Measurements from ENCODE around the gene TMEM150C. TPM values are rescaled to one million over a fixed set of nuclear protein-coding genes. Genes with fewer than 3 reads are reported as not detected.
"Not testable (repeated sequence)": the region's sequence is repeated elsewhere in the genome, so short reads cannot be mapped to it uniquely, and the experiment has no call there.

TMEM150C gene
- polyA plus RNA-seq, 1 donor, result 3.9 TPM

GRCh38 chr4:82569727-82570126, 7.9 kb upstream of the TMEM150C start:
- Histone ChIP-seq H3K4me3 (ENCODE audit: low read length) (no peak overlapping the region), H3K36me3 (ENCODE audit: control insufficient read depth, insufficient read depth, low read length) (no peaks in the 10 kb centered on the region), H3K27ac (ENCODE audit: low read length) (no peak overlapping the region), H3K9me3 (ENCODE audit: control insufficient read depth, low read depth, low read length) (no peaks in the 10 kb centered on the region), H3K4me1 (ENCODE audit: control insufficient read depth, insufficient read depth, low read length) (no peaks in the 10 kb centered on the region), H3K27me3 (ENCODE audit: control insufficient read depth, insufficient read depth, low read length) (no peaks in the 10 kb centered on the region)
- DNase-seq, result no peak
- WGBS (ENCODE audit: insufficient coverage, low lambda C conversion rate), result 100% methylated on average over 1 of the region's 3 CpGs

GRCh38 chr4:82569076-82569475, 7.3 kb upstream of the TMEM150C start:
- no peaks in the 10 kb centered on the region for H3K4me1 ChIP-seq (ENCODE audit: control insufficient read depth, insufficient read depth, low read length)
- no peak overlapping the region for H3K4me3 ChIP-seq (ENCODE audit: low read length)
- no peak overlapping the region for H3K27ac ChIP-seq (ENCODE audit: low read length)
- no peaks in the 10 kb centered on the region for H3K36me3 ChIP-seq (ENCODE audit: control insufficient read depth, insufficient read depth, low read length)
- H3K9me3 ChIP-seq (ENCODE audit: control insufficient read depth, low read depth, low read length), result no peaks in the 10 kb centered on the region
- no CpG with 5 or more reads among the region's 5 CpGs for WGBS (ENCODE audit: insufficient coverage, low lambda C conversion rate)
- DNase-seq, result no peak
- no peaks in the 10 kb centered on the region for H3K27me3 ChIP-seq (ENCODE audit: control insufficient read depth, insufficient read depth, low read length)

DNA sequence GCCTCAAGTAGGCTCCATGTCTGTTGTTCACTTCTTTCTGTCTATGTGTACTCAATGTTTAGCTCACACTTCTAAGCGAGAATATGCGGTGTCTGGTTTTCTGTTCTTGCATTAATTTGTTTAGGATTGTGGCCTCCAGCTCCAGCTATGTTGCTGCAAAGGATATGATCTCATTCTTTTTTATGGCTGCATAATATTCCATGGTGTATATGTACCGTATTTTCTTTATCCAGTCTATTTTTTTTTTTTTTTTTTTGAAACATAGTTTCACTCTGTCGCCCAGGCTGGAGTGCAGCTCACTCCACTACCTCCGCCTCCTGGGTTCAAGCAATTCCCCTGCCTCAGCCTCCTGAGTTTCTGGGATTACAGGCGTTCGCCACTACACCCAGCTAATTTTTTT, 5.7 kb upstream of the TMEM150C start:
- no peaks in the 10 kb centered on the region for H3K4me1 ChIP-seq (ENCODE audit: control insufficient read depth, insufficient read depth, low read length)
- no peak overlapping the region for H3K4me3 ChIP-seq (ENCODE audit: low read length)
- no peak for DNase-seq
- whole genome bisulfite sequencing (ENCODE audit: insufficient coverage, low lambda C conversion rate), result 100% methylated on average over 3 of the region's 7 CpGs
- no peaks in the 10 kb centered on the region for H3K36me3 ChIP-seq (ENCODE audit: control insufficient read depth, insufficient read depth, low read length)
- peaks cover 1% of the 10 kb centered on the region for H3K27me3 ChIP-seq (ENCODE audit: control insufficient read depth, insufficient read depth, low read length)
- H3K9me3 ChIP-seq (ENCODE audit: control insufficient read depth, low read depth, low read length), result no peaks in the 10 kb centered on the region
- H3K27ac ChIP-seq (ENCODE audit: low read length), result no peak overlapping the region

GRCh38 chr4:82562564-82562854, 721 bp upstream of the TMEM150C start:
- no peaks in the 10 kb centered on the region for H3K9me3 ChIP-seq (ENCODE audit: control insufficient read depth, low read depth, low read length)
- WGBS (ENCODE audit: insufficient coverage, low lambda C conversion rate), result 88% methylated on average over 2 of the region's 4 CpGs
- no peak overlapping the region for H3K4me3 ChIP-seq (ENCODE audit: low read length)
- no peaks in the 10 kb centered on the region for H3K4me1 ChIP-seq (ENCODE audit: control insufficient read depth, insufficient read depth, low read length)
- no peak overlapping the region for H3K27ac ChIP-seq (ENCODE audit: low read length)
- no peak for DNase-seq
- peaks cover 12% of the 10 kb centered on the region for H3K27me3 ChIP-seq (ENCODE audit: control insufficient read depth, insufficient read depth, low read length)
- no peaks in the 10 kb centered on the region for H3K36me3 ChIP-seq (ENCODE audit: control insufficient read depth, insufficient read depth, low read length)

DNA sequence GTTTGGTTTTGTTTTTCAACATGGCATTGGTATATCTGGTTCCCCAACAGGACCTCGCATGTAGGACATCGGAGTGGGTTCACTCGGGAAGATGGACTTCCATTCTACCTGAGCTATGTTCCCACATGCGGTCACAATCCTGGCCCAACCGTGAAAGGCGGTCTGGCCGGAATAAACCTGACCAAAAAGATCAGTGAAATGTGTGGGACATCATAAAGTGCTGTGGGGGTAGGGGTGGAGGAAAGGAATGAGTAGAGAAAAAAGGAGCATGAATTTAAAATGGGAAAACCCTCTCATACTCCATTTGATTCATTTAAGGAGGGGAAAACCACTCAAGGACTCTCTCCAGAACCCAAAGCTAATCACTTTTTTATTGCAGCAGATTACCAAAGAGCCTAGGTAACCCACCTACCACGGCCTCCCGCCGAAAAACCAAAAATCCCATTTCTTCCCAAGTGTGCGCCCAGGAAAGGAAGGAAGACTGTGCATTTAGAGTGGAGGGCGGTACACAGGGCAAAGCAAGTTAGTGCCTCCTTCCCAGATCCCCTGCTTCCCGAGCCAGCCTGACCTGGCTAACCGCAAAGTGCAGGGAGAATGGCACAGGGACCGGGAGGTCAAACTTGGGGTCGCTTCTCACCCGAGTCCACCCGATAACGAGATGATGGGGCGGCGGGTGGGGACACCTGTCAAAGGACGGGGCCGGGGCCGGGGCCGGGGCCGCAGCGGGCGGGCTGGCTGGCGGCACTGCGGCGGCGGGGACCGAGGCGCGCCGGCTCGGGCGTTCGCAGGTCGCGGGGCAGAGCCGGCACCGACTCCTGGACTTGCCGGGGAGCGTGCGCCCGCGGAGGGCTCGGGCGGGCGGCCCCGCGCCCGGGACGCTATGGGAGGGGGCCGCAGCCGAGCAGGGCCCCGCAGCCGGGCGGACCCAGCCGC, 669 bp downstream of the TMEM150C start:
- Histone ChIP-seq H3K4me3 (ENCODE audit: low read length) (peak overlapping the region; percentile 36), H3K9me3 (ENCODE audit: control insufficient read depth, low read depth, low read length) (no peaks in the 10 kb centered on the region), H3K27ac (ENCODE audit: low read length) (no peak overlapping the region), H3K36me3 (ENCODE audit: control insufficient read depth, insufficient read depth, low read length) (no peaks in the 10 kb centered on the region), H3K27me3 (ENCODE audit: control insufficient read depth, insufficient read depth, low read length) (peaks cover 12% of the 10 kb centered on the region), H3K4me1 (ENCODE audit: control insufficient read depth, insufficient read depth, low read length) (no peaks in the 10 kb centered on the region)
- 83% methylated on average over 1 of the region's 61 CpGs for WGBS (ENCODE audit: insufficient coverage, low lambda C conversion rate)
- no peak for DNase-seq

- H3K27ac ChIP-seq (ENCODE audit: low read length), result no peak overlapping the region
- WGBS (ENCODE audit: insufficient coverage, low lambda C conversion rate), result 92% methylated on average over 2 of the region's 4 CpGs
- no peak for DNase-seq
- H3K4me1 ChIP-seq (ENCODE audit: control insufficient read depth, insufficient read depth, low read length), result no peaks in the 10 kb centered on the region
- H3K27me3 ChIP-seq (ENCODE audit: control insufficient read depth, insufficient read depth, low read length), result peaks cover 12% of the 10 kb centered on the region
- H3K9me3 ChIP-seq (ENCODE audit: control insufficient read depth, low read depth, low read length), result no peaks in the 10 kb centered on the region
- H3K36me3 ChIP-seq (ENCODE audit: control insufficient read depth, insufficient read depth, low read length), result no peaks in the 10 kb centered on the region
- no peak overlapping the region for H3K4me3 ChIP-seq (ENCODE audit: low read length)
These were observed 2.1 kb downstream of the TMEM150C start for GRCh38 chr4:82559735-82560120.

DNA sequence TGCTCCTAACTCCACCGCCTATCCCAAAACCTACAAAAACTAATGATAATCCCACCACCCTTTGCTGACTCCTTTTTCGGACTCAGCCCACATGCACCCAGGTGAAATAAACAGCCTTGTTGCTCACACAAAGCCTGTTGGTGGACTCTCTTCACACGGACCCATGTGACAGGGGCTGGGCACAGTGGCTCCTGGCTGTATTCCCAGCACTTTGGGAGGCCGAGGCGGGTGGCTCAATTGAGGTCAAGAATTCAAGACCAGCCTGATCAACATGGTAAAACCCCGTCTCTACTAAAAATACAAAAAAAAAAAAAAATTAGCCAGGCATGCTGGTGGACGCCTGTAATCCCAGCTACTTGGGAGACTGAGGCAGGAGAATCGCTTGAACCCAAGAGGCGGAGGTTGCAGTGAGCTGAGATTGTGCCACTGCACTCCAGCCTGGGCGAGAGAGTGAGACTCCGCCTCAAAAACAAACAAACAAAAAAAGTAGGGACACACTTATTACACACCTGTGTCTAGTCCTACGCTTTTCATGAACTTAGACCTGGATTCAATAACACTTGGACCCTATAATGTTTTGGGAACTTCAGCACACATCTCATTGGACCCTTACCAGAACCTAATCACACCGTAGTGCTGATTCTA, 2.6 kb downstream of the TMEM150C start:
- not testable (repeated sequence) for H3K9me3 ChIP-seq (ENCODE audit: control insufficient read depth, low read depth, low read length); DNase-seq; H3K4me3 ChIP-seq (ENCODE audit: low read length); H3K36me3 ChIP-seq (ENCODE audit: control insufficient read depth, insufficient read depth, low read length); H3K4me1 ChIP-seq (ENCODE audit: control insufficient read depth, insufficient read depth, low read length); H3K27ac ChIP-seq (ENCODE audit: low read length)
- no CpG with 5 or more reads among the region's 13 CpGs for WGBS (ENCODE audit: insufficient coverage, low lambda C conversion rate)
- peaks cover 12% of the 10 kb centered on the region for H3K27me3 ChIP-seq (ENCODE audit: control insufficient read depth, insufficient read depth, low read length)

DNA sequence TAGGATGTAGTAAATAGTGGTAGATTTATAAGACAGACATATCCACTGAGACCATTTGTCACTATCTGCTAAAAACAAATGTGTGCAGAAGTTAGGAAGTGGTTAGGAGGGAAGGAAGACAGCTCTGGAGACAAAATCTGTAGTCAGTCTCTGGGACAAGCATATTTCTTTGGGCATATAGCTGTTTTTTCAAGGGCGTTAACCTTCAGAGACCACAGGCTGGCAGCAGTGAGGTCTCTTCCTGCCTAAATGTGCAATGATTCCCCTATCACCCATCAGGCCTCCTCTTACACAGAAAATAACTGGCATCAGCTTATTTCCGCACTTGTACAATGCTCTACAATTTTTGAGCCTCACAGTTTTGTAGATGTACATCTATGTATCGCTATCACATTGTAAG, 6.5 kb downstream of the TMEM150C start:
- no peaks in the 10 kb centered on the region for H3K4me1 ChIP-seq (ENCODE audit: control insufficient read depth, insufficient read depth, low read length)
- WGBS (ENCODE audit: insufficient coverage, low lambda C conversion rate), result no CpG with 5 or more reads among the region's 3 CpGs
- no peak for DNase-seq

DNA sequence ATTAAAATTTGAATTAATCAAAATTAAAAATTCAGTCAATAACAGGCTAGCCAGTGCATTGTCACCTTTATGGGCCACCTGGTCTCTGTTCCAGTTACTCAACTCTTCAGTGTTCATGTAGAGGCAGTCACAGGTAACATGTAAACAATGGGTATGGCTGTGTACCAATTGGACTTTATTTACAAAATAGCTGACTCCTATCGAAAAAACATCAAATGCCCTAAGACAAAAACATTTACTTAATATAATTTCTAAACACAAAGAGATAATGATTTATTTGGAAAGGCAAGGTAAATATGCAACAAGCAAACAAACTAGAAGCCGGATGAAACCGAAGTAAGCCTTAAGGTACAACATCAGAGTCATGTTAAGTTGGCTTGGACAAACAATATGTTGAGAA, 8.8 kb downstream of the TMEM150C start:
- Histone ChIP-seq H3K27ac (ENCODE audit: low read length) (no peak overlapping the region), H3K4me1 (ENCODE audit: control insufficient read depth, insufficient read depth, low read length) (no peaks in the 10 kb centered on the region), H3K27me3 (ENCODE audit: control insufficient read depth, insufficient read depth, low read length) (no peaks in the 10 kb centered on the region), H3K9me3 (ENCODE audit: control insufficient read depth, low read depth, low read length) (no peaks in the 10 kb centered on the region), H3K36me3 (ENCODE audit: control insufficient read depth, insufficient read depth, low read length) (no peaks in the 10 kb centered on the region), H3K4me3 (ENCODE audit: low read length) (no peak overlapping the region)
- WGBS (ENCODE audit: insufficient coverage, low lambda C conversion rate), result 76% methylated on average over 2 of the region's 3 CpGs
- DNase-seq, result no peak

More for the DNA sequence above, 6.5 kb downstream of the TMEM150C start:
- no peak overlapping the region for H3K4me3 ChIP-seq (ENCODE audit: low read length)
- no peak overlapping the region for H3K27ac ChIP-seq (ENCODE audit: low read length)
- H3K36me3 ChIP-seq (ENCODE audit: control insufficient read depth, insufficient read depth, low read length), result no peaks in the 10 kb centered on the region
- H3K27me3 ChIP-seq (ENCODE audit: control insufficient read depth, insufficient read depth, low read length), result no peaks in the 10 kb centered on the region
- H3K9me3 ChIP-seq (ENCODE audit: control insufficient read depth, low read depth, low read length), result no peaks in the 10 kb centered on the region

DNA sequence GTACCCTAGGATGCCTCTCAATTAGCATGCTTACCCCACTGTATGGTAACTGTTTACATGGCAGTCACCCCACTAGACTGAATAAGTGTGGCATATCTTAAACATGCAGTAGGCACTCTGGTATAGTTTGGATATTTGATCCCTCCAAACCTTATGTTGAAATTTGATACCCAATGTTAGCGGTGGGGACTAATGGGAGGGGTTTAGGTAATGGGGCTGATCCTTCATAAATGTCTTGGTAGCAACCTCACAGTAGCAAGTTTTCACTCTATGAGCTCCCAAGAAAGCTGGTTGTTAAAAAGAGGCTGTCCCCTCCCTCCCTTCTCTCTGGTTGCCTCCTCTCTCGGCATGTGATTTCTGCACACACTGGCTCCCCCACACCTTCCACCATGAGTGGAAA, 10.1 kb downstream of the TMEM150C start:
- WGBS (ENCODE audit: insufficient coverage, low lambda C conversion rate), result no CpG with 5 or more reads among the region's 2 CpGs
- Histone ChIP-seq H3K4me3 (ENCODE audit: low read length) (no peak overlapping the region), H3K9me3 (ENCODE audit: control insufficient read depth, low read depth, low read length) (no peaks in the 10 kb centered on the region), H3K4me1 (ENCODE audit: control insufficient read depth, insufficient read depth, low read length) (no peaks in the 10 kb centered on the region), H3K27ac (ENCODE audit: low read length) (no peak overlapping the region), H3K27me3 (ENCODE audit: control insufficient read depth, insufficient read depth, low read length) (no peaks in the 10 kb centered on the region), H3K36me3 (ENCODE audit: control insufficient read depth, insufficient read depth, low read length) (no peaks in the 10 kb centered on the region)
- DNase-seq, result no peak

GRCh38 chr4:82547850-82548249, 13.9 kb downstream of the TMEM150C start:
- H3K9me3 ChIP-seq (ENCODE audit: control insufficient read depth, low read depth, low read length); H3K4me1 ChIP-seq (ENCODE audit: control insufficient read depth, insufficient read depth, low read length); DNase-seq; H3K27ac ChIP-seq (ENCODE audit: low read length); H3K36me3 ChIP-seq (ENCODE audit: control insufficient read depth, insufficient read depth, low read length); H3K27me3 ChIP-seq (ENCODE audit: control insufficient read depth, insufficient read depth, low read length); H3K4me3 ChIP-seq (ENCODE audit: low read length): not testable (repeated sequence)
- WGBS (ENCODE audit: insufficient coverage, low lambda C conversion rate), result no CpG with 5 or more reads among the region's 3 CpGs

Measured in large intestine (tissue), 3 donors.